BE2C (cell line): ENCODE data around the gene SNX5.
A peak's percentile ranks its signal among the peaks of the same experiment; 100 is the strongest.

Source experiments
- DNase-seq: peaks from one replicate; pipeline ENCODE4 v3.0.0-alpha.2; 2020
- H3K27me3 ChIP-seq: fragments of 250-450 bp; sonication (Bioruptor Pico); 2 replicates; pipeline ENCODE4 v1.5.1; 2020; ENCODE audit warnings: mild to moderate bottlenecking
- H3K36me3 ChIP-seq: fragments of 250-450 bp; sonication (Bioruptor Pico); 2 replicates; pipeline ENCODE4 v1.5.1; 2020; ENCODE audit warnings: mild to moderate bottlenecking
- H3K4me1 ChIP-seq: fragments of 250-450 bp; sonication (Bioruptor Pico); 2 replicates; pipeline ENCODE4 v1.5.1; 2020
- H3K4me3 ChIP-seq: 2 replicates; pipeline ENCODE4 v1.5.1; 2011; ENCODE audit warnings: low read depth, low read length
- H3K9me3 ChIP-seq: fragments of 250-450 bp; sonication (Bioruptor Pico); 2 replicates; pipeline ENCODE4 v1.5.1; 2020
- CTCF ChIP-seq: IDR thresholded peaks from 2 replicates; pipeline ENCODE4 v1.5.1; 2012; ENCODE audit warnings: mild to moderate bottlenecking, low read depth, low read length

SNX5 gene

DNA sequence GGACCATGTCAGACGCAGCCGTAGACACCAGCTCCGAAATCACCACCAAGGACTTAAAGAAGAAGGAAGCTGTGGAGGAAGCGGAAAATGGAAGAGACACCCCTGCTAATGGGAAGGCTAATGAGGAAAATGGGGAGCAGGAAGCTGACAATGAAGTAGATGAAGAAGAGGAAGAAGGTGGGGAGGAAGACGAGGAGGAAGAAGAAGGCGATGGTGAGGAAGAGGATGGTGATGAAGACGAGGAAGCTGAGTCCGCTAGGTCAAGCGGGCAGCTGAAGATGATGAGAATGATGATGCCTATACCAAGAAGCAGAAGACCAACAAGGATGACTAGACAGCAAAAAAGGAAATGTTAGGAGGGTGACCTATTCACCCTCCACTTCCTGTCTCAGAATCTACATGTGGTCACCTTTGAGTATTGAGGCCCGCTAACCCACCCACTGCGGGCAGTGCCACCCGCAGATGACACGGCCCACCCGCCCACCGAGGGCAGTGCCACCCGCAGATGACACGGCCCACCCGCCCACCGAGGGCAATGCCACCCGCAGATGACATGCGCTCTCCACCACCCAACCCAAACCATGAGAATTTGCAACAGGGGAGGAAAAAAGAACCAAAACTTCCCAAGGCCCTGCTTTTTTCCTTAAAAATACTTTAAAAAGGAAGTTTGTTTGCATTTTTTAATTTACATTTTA is 43.5 kb upstream of the SNX5 start:
- TF ChIP-seq CTCF, result no peak
- no peak overlapping the region for H3K4me3 ChIP-seq
- H3K27me3 ChIP-seq, result no peaks in the 10 kb centered on the region
- H3K4me1 ChIP-seq, result no peaks in the 10 kb centered on the region
- H3K9me3 ChIP-seq, result no peaks in the 10 kb centered on the region
- H3K36me3 ChIP-seq, result no peaks in the 10 kb centered on the region
- no peak for DNase-seq

DNA sequence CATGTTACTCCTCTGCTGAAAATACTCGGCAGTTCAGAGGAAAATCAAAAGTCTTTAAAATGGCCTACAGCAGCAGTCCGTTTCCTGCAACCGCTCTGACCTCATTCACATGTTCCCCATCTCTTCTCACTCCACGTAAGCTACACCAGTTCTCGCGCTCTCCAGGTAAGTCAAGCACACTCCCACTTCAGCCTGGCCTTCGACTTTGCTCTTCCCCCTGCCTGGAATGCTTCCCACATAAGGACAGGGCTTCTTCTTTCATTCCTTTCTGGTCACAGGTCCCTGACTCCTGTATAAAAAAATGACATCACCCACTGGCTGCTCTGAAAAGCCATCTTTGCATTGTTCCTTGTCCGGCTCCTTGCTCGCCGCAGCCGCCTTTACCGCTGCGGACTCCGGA is 42.9 kb upstream of the SNX5 start:
- Histone ChIP-seq H3K9me3 (no peaks in the 10 kb centered on the region), H3K27me3 (no peaks in the 10 kb centered on the region)

DNA sequence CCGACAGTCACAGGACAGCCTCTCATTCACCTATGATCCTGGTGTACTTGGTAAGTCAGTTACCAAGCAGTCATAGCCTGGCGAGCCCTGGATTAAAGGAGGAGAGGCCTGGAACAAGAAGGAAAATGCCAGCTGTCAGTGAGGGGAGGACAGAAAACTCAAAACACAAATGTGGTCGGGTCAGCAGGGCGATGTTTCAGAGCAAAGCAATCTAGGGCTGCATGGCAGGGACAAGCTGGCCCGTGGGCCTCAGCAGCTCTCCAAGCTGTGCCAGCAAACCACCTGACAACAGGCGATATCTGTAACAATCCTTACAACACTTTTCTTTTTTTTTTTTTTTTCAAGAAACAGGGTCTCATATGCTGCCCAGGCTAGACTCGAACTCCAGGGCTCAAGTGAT is 40.5 kb upstream of the SNX5 start:
- Histone ChIP-seq H3K4me3 (no peak overlapping the region), H3K36me3 (no peaks in the 10 kb centered on the region), H3K9me3 (no peaks in the 10 kb centered on the region), H3K4me1 (no peaks in the 10 kb centered on the region), H3K27me3 (no peaks in the 10 kb centered on the region)
- no peak for TF ChIP-seq CTCF
- DNase-seq, result no peak

More for the DNA sequence above, 42.9 kb upstream of the SNX5 start:
- Histone ChIP-seq H3K4me1 (no peaks in the 10 kb centered on the region), H3K4me3 (no peak overlapping the region), H3K36me3 (no peaks in the 10 kb centered on the region)
- DNase-seq, result no peak
- no peak for TF ChIP-seq CTCF

DNA sequence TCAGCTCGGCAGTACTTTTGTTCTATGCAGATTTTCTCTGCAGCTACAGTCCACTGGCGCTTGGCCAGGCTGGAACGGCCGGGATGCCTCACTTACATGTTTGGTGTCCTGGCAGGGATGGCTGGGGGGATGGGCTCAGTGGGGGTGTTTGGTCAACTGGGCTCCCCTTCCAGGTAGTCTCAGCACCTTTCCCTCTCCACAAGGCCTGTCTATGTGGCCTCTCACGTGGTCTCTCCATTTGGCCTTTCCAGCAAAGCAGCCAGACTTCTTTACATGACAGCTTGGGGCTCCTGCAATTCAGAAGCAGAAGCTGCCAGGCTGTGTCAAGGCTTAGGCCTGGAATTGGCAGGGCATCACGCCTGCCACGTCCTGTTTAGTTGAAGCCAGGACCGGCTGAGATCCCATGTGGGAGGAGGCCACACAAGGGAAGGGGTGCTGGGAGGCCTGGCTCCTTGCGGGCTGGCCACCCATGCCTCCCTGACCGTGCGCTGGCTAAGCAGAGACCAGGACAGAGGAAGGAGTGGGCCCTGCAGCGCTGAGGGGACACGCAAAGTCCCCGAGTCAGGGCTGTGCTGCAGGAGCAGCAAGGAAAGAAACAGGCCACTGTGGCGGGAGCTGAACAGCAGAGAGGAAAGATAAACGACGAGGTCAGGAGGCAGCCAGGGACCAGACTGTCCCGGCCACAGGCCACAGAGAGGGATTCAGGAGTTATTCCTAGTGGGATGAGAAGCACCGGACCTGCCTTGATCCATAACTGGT is 39.1 kb upstream of the SNX5 start:
- no peaks in the 10 kb centered on the region for H3K4me1 ChIP-seq
- no peak for TF ChIP-seq CTCF
- peak; percentile 23 for DNase-seq
- no peaks in the 10 kb centered on the region for H3K27me3 ChIP-seq
- no peaks in the 10 kb centered on the region for H3K9me3 ChIP-seq
- no peaks in the 10 kb centered on the region for H3K36me3 ChIP-seq
- no peak overlapping the region for H3K4me3 ChIP-seq

DNA sequence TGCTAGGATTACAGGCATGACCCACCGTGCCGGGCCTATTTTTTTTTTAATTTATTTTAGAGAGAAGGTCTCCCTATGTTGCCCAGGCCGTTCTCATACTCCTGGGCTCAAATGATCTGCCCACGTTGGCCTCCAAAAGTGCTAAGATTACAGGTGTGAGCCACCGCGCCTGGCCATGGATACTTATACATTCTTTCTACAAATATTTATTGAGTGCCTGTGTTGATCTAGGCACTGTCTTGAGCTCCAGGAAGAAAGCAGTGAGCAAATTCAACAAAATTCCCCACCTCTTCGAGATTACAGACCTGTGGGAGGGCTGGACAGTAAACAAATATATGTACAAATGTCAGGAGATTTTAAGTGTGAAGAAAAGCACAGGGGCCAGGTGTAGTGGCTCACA is 38.1 kb upstream of the SNX5 start:
- no peaks in the 10 kb centered on the region for H3K4me1 ChIP-seq
- H3K9me3 ChIP-seq, result no peaks in the 10 kb centered on the region

More for the DNA sequence above, 38.1 kb upstream of the SNX5 start:
- DNase-seq, result no peak
- Histone ChIP-seq H3K4me3 (no peak overlapping the region), H3K27me3 (no peaks in the 10 kb centered on the region), H3K36me3 (no peaks in the 10 kb centered on the region)
- no peak for TF ChIP-seq CTCF
